Measurements from ENCODE around the gene SCRN1.

The SCRN1 gene

DNA sequence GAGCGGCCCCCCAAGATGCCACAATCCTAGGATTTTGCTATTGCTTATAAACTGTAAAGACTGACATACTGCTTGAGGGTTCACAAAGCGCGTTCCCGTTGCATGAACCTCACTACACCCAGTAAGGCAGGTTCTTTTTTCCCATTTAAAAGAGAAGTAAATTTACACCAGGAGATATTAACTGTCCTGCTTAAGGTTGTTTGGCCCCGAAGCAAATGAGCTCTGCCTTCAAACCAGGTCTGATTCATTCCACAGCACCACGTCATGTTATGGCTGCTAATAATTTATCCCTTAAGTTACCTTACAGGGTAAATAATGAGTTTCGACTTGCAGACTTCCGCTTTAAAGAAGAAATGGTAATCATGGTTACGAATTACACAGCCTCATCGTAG lies 37.5 kb upstream of the SCRN1 start:
- Histone ChIP-seq H2AFZ (ENCODE audit: low read length, unreplicated experiment) (peak overlapping the region; percentile 94), H3K36me3 (ENCODE audit: insufficient read depth, low read length) (no peaks in the 10 kb centered on the region), H3K27ac (ENCODE audit: low read depth, low read length) (peak overlapping the region; percentile 22), H3K4me1 (ENCODE audit: control insufficient read depth, insufficient read depth, low read length, unreplicated experiment) (peaks cover 19% of the 10 kb centered on the region), H3K4me3 (ENCODE audit: low read depth, low read length) (peak overlapping the region; percentile 92), H3K27me3 (ENCODE audit: insufficient read depth, low read length) (no peaks in the 10 kb centered on the region), H3K79me2 (ENCODE audit: control insufficient read depth, insufficient read depth, low read length, unreplicated experiment) (peaks cover 64% of the 10 kb centered on the region)

DNA sequence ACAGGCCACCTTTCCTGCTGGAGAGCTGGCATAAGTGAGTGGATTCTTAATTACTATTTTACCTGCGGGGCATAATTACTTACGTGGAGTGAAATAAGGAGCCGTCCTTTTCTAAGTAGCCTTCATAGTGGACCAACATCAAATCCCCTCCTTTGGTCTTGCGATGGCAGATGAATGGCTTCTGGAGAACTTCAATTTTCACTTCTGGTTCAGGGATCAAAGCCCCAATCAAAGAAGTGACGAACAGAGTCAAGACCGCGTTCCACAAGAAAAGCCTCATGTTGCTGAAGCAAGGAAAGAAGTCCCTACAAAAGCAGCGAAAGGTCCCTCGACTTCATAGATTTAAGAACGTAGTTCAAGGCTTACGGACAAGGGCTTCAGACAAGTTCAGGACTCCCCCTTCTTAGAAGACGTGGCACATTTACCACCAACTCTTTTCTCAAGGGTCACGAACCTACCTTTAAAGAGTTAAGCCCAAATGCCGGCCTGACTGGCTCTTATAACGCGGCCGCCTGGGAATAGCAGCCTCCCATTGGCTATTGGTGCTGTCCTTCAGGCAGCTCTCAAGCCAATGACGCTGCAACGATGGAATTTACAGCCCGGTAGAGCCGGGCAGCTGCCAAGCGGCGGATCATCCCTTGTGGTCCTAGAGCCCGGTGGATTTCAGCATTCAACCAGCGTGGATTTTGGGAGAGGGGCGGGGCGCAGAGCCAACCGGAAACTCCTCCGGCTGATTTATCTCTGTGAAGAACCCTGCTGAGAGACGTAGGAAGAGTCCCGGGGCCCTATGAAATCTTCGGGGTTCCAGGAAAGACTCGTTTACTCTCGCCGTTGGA lies 36.8 kb upstream of the SCRN1 start, which contains the start of gene FKBP14:
TSS of gene FKBP14 (minus strand) at position 474 of the 836 bp plus-strand sequence. CDS start at position 280, 194 bp downstream.
- Histone ChIP-seq H2AFZ (ENCODE audit: low read length, unreplicated experiment) (peak within 1 kb of the TSS; percentile 94), H3K79me2 (ENCODE audit: control insufficient read depth, insufficient read depth, low read length, unreplicated experiment) (peaks cover 58% of the 10 kb centered on the region), H3K27ac (ENCODE audit: low read depth, low read length) (peak within 1 kb of the TSS; percentile 55), H3K4me3 (ENCODE audit: low read depth, low read length) (peak within 1 kb of the TSS; percentile 92), H3K4me1 (ENCODE audit: control insufficient read depth, insufficient read depth, low read length, unreplicated experiment) (peaks cover 19% of the 10 kb centered on the region), H3K36me3 (ENCODE audit: insufficient read depth, low read length) (no peaks in the 10 kb centered on the region), H3K27me3 (ENCODE audit: insufficient read depth, low read length) (no peaks in the 10 kb centered on the region)

DNA sequence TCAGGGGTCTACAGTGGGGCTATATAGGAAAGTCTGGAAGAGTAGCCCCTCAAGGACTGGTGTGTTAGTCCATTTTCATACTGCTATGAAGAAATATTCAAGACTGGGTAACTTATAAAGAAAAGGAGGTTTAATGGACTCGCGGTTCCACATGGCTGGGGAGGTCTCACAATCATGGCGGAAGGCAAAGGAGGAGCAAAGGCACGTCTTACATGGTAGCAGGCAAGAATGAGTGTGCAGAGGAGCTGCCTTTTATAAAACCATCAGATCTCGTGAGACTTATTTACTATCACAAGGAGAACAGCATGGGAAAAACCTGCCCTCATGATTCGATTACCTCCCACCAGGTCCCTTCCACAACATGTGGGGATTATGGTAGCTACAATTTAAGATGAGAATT lies 33.9 kb upstream of the SCRN1 start:
- Histone ChIP-seq H3K36me3 (ENCODE audit: insufficient read depth, low read length) (no peaks in the 10 kb centered on the region), H3K27me3 (ENCODE audit: insufficient read depth, low read length) (no peaks in the 10 kb centered on the region), H3K4me3 (ENCODE audit: low read depth, low read length) (no peak overlapping the region), H3K4me1 (ENCODE audit: control insufficient read depth, insufficient read depth, low read length, unreplicated experiment) (peaks cover 30% of the 10 kb centered on the region), H3K27ac (ENCODE audit: low read depth, low read length) (no peak overlapping the region), H2AFZ (ENCODE audit: low read length, unreplicated experiment) (no peak overlapping the region), H3K79me2 (ENCODE audit: control insufficient read depth, insufficient read depth, low read length, unreplicated experiment) (peaks cover 32% of the 10 kb centered on the region)

- Histone ChIP-seq H3K4me1 (ENCODE audit: control insufficient read depth, insufficient read depth, low read length, unreplicated experiment) (peaks cover 34% of the 10 kb centered on the region), H3K36me3 (ENCODE audit: insufficient read depth, low read length) (no peaks in the 10 kb centered on the region), H2AFZ (ENCODE audit: low read length, unreplicated experiment) (no peak overlapping the region), H3K79me2 (ENCODE audit: control insufficient read depth, insufficient read depth, low read length, unreplicated experiment) (peaks cover 32% of the 10 kb centered on the region), H3K27ac (ENCODE audit: low read depth, low read length) (no peak overlapping the region), H3K4me3 (ENCODE audit: low read depth, low read length) (no peak overlapping the region), H3K27me3 (ENCODE audit: insufficient read depth, low read length) (no peaks in the 10 kb centered on the region)
Measured at GRCh38 chr7:30022991-30023390, 33.4 kb upstream of the SCRN1 start.

- no peaks in the 10 kb centered on the region for H3K36me3 ChIP-seq (ENCODE audit: insufficient read depth, low read length)
- peaks cover 31% of the 10 kb centered on the region for H3K4me1 ChIP-seq (ENCODE audit: control insufficient read depth, insufficient read depth, low read length, unreplicated experiment)
- H2AFZ ChIP-seq (ENCODE audit: low read length, unreplicated experiment) = no peak overlapping the region
- H3K4me3 ChIP-seq (ENCODE audit: low read depth, low read length) = no peak overlapping the region
- H3K27ac ChIP-seq (ENCODE audit: low read depth, low read length) = peak overlapping the region; percentile 24; the same call in 1 of the 2 replicates
- no peaks in the 10 kb centered on the region for H3K27me3 ChIP-seq (ENCODE audit: insufficient read depth, low read length)
- peaks cover 24% of the 10 kb centered on the region for H3K79me2 ChIP-seq (ENCODE audit: control insufficient read depth, insufficient read depth, low read length, unreplicated experiment)
Measured at GRCh38 chr7:30020535-30020934, 30.9 kb upstream of the SCRN1 start.

DNA sequence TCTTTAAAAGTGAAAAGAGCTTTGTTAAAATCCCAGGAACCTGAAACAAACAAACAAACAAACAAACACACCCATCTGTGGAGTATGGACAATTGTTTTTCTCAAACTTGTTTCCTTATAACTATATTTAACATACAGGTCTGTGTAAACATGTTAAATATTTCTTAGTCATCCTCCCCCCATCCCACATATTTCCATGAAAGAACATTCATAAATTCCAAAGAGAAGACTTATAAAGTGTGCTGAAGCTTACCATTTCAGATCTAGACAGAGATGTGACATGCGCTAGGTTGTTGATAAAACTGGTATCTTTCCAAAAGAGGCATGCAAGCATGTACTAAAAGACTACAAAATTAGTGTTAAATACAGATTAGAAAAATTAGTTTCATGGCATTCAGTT lies 30.4 kb upstream of the SCRN1 start:
- Histone ChIP-seq H3K27me3 (ENCODE audit: insufficient read depth, low read length) (no peaks in the 10 kb centered on the region), H3K4me3 (ENCODE audit: low read depth, low read length) (no peak overlapping the region), H3K27ac (ENCODE audit: low read depth, low read length) (peak overlapping the region; percentile 24; the same call in 1 of the 2 replicates), H3K36me3 (ENCODE audit: insufficient read depth, low read length) (no peaks in the 10 kb centered on the region), H2AFZ (ENCODE audit: low read length, unreplicated experiment) (no peak overlapping the region), H3K79me2 (ENCODE audit: control insufficient read depth, insufficient read depth, low read length, unreplicated experiment) (peaks cover 19% of the 10 kb centered on the region), H3K4me1 (ENCODE audit: control insufficient read depth, insufficient read depth, low read length, unreplicated experiment) (peaks cover 25% of the 10 kb centered on the region)

GRCh38 chr7:30019387-30019786 lies 29.8 kb upstream of the SCRN1 start:
- Histone ChIP-seq H3K27me3 (ENCODE audit: insufficient read depth, low read length) (no peaks in the 10 kb centered on the region), H3K79me2 (ENCODE audit: control insufficient read depth, insufficient read depth, low read length, unreplicated experiment) (peaks cover 14% of the 10 kb centered on the region), H2AFZ (ENCODE audit: low read length, unreplicated experiment) (no peak overlapping the region), H3K4me1 (ENCODE audit: control insufficient read depth, insufficient read depth, low read length, unreplicated experiment) (peaks cover 21% of the 10 kb centered on the region), H3K27ac (ENCODE audit: low read depth, low read length) (no peak overlapping the region), H3K4me3 (ENCODE audit: low read depth, low read length) (no peak overlapping the region), H3K36me3 (ENCODE audit: insufficient read depth, low read length) (no peaks in the 10 kb centered on the region; the same call in 1 of the 2 replicates)

DNA sequence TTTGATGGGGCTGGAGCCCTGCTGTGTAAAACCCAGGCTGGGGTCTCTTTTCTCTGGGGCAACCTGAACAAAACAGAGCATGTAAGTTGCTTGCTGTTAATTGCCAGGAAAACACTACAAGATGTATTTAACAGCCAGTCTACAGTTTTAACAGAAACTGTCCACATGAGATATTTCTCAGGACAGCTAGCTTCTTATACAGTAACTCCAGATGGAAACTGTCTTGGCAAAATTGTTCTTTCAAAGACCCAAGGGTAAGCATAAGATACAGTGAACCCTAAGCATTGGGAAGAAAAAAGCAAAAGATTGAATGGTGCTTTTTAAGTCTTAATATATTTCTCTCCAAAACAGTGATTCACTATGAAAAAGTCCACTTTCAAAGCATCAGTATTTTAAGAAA lies 28.9 kb upstream of the SCRN1 start:
- no peak overlapping the region for H3K4me3 ChIP-seq (ENCODE audit: low read depth, low read length)
- H3K79me2 ChIP-seq (ENCODE audit: control insufficient read depth, insufficient read depth, low read length, unreplicated experiment) = peaks cover 5% of the 10 kb centered on the region
- H2AFZ ChIP-seq (ENCODE audit: low read length, unreplicated experiment) = no peak overlapping the region
- no peaks in the 10 kb centered on the region for H3K27me3 ChIP-seq (ENCODE audit: insufficient read depth, low read length)
- H3K36me3 ChIP-seq (ENCODE audit: insufficient read depth, low read length) = no peaks in the 10 kb centered on the region; the same call in 1 of the 2 replicates
- H3K4me1 ChIP-seq (ENCODE audit: control insufficient read depth, insufficient read depth, low read length, unreplicated experiment) = peaks cover 21% of the 10 kb centered on the region
- no peak overlapping the region for H3K27ac ChIP-seq (ENCODE audit: low read depth, low read length)

DNA sequence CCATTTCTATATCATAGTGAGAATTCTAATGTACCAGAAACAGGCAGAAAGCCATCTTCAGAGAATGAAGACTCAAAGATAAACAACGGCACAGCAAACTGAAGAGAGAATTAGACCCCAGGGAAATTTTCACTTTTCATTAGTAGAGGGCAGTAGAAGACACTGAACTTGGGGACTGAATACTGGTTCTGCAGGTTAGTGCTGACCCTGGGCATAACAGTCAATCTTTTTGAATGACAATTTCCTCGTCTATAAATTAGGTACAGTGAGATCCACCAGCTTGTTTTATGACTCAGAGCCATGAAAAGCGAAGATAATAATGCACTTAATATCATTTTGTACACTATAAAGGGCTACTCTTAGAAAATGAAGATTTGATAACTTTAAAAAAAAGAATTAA lies 23.2 kb upstream of the SCRN1 start:
- Histone ChIP-seq H3K4me3 (ENCODE audit: low read depth, low read length) (no peak overlapping the region), H3K4me1 (ENCODE audit: control insufficient read depth, insufficient read depth, low read length, unreplicated experiment) (no peaks in the 10 kb centered on the region), H2AFZ (ENCODE audit: low read length, unreplicated experiment) (no peak overlapping the region), H3K27me3 (ENCODE audit: insufficient read depth, low read length) (no peaks in the 10 kb centered on the region), H3K27ac (ENCODE audit: low read depth, low read length) (no peak overlapping the region), H3K36me3 (ENCODE audit: insufficient read depth, low read length) (no peaks in the 10 kb centered on the region; the same call in 1 of the 2 replicates), H3K79me2 (ENCODE audit: control insufficient read depth, insufficient read depth, low read length, unreplicated experiment) (no peaks in the 10 kb centered on the region)

- no peaks in the 10 kb centered on the region for H3K79me2 ChIP-seq (ENCODE audit: control insufficient read depth, insufficient read depth, low read length, unreplicated experiment)
- no peaks in the 10 kb centered on the region; the same call in 1 of the 2 replicates for H3K36me3 ChIP-seq (ENCODE audit: insufficient read depth, low read length)
- no peaks in the 10 kb centered on the region for H3K4me1 ChIP-seq (ENCODE audit: control insufficient read depth, insufficient read depth, low read length, unreplicated experiment)
- H3K27me3 ChIP-seq (ENCODE audit: insufficient read depth, low read length) = no peaks in the 10 kb centered on the region
- no peak overlapping the region for H3K4me3 ChIP-seq (ENCODE audit: low read depth, low read length)
- H2AFZ ChIP-seq (ENCODE audit: low read length, unreplicated experiment) = no peak overlapping the region
- H3K27ac ChIP-seq (ENCODE audit: low read depth, low read length) = no peak overlapping the region
Measured at GRCh38 chr7:30010021-30010420, 20.4 kb upstream of the SCRN1 start.

GRCh38 chr7:30005464-30005863 lies 15.9 kb upstream of the SCRN1 start:
- Histone ChIP-seq H3K27me3 (ENCODE audit: insufficient read depth, low read length) (no peaks in the 10 kb centered on the region), H3K27ac (ENCODE audit: low read depth, low read length) (no peak overlapping the region), H2AFZ (ENCODE audit: low read length, unreplicated experiment) (no peak overlapping the region), H3K4me3 (ENCODE audit: low read depth, low read length) (no peak overlapping the region), H3K4me1 (ENCODE audit: control insufficient read depth, insufficient read depth, low read length, unreplicated experiment) (no peaks in the 10 kb centered on the region), H3K36me3 (ENCODE audit: insufficient read depth, low read length) (no peaks in the 10 kb centered on the region), H3K79me2 (ENCODE audit: control insufficient read depth, insufficient read depth, low read length, unreplicated experiment) (no peaks in the 10 kb centered on the region)
